ENCODE results near the gene PSMA5.
"Not testable (repeated sequence)": the region's sequence is repeated elsewhere in the genome, so short reads cannot be mapped to it uniquely, and the experiment has no call there.

Gene PSMA5

GRCh38 chr1:109392037-109392787 is 34.0 kb downstream of the PSMA5 start:
- no peak for DNase-seq (ENCODE audit: low spot score)

GRCh38 chr1:109391626-109392025 is 34.6 kb downstream of the PSMA5 start:
- no peak for DNase-seq (ENCODE audit: low spot score)

GRCh38 chr1:109391157-109391556 is 35.1 kb downstream of the PSMA5 start:
- no peak for DNase-seq (ENCODE audit: low spot score)

- no peak for DNase-seq (ENCODE audit: low spot score)
Measured at GRCh38 chr1:109389638-109390341, 36.5 kb downstream of the PSMA5 start.

GRCh38 chr1:109388884-109389637 is 37.2 kb downstream of the PSMA5 start:
- DNase-seq (ENCODE audit: low spot score) = no peak

- no peak for DNase-seq (ENCODE audit: low spot score)
Measured at GRCh38 chr1:109388208-109388711, 38.0 kb downstream of the PSMA5 start.

GRCh38 chr1:109386054-109386717 is 40.1 kb downstream of the PSMA5 start:
- DNase-seq (ENCODE audit: low spot score) = no peak

- no peak for DNase-seq (ENCODE audit: low spot score)
Measured at GRCh38 chr1:109385417-109385816, 40.8 kb downstream of the PSMA5 start.

GRCh38 chr1:109383854-109384253 is 42.4 kb downstream of the PSMA5 start:
- DNase-seq (ENCODE audit: low spot score) = no peak

GRCh38 chr1:109383087-109383779 is 43.0 kb downstream of the PSMA5 start:
- DNase-seq (ENCODE audit: low spot score) = no peak

- DNase-seq (ENCODE audit: low spot score) = no peak
Measured at GRCh38 chr1:109381573-109381972, 44.7 kb downstream of the PSMA5 start.

- no peak for DNase-seq (ENCODE audit: low spot score)
Measured at GRCh38 chr1:109379907-109380306, 46.3 kb downstream of the PSMA5 start.

GRCh38 chr1:109379422-109379821 is 46.8 kb downstream of the PSMA5 start:
- no peak for DNase-seq (ENCODE audit: low spot score)

GRCh38 chr1:109377698-109378097 is 48.5 kb downstream of the PSMA5 start:
- DNase-seq (ENCODE audit: low spot score) = no peak

GRCh38 chr1:109373696-109374095 is 52.6 kb downstream of the PSMA5 start:
- DNase-seq (ENCODE audit: low spot score) = not testable (repeated sequence)

GRCh38 chr1:109373126-109373525 is 53.1 kb downstream of the PSMA5 start:
- DNase-seq (ENCODE audit: low spot score) = no peak

GRCh38 chr1:109372281-109372680 is 54.0 kb downstream of the PSMA5 start:
- DNase-seq (ENCODE audit: low spot score) = no peak

- DNase-seq (ENCODE audit: low spot score) = no peak
Measured at GRCh38 chr1:109371341-109371739, 54.9 kb downstream of the PSMA5 start.

- DNase-seq (ENCODE audit: low spot score) = no peak
Measured at GRCh38 chr1:109370712-109371340, 55.4 kb downstream of the PSMA5 start.

GRCh38 chr1:109369167-109369746 is 57.0 kb downstream of the PSMA5 start:
- DNase-seq (ENCODE audit: low spot score) = no peak

- no peak for DNase-seq (ENCODE audit: low spot score)
Measured at GRCh38 chr1:109368464-109368863, 57.8 kb downstream of the PSMA5 start.

Measured in hematopoietic multipotent progenitor cell treated with erythropoietin and hydrocortisone succinate and interleukin-3 and kit ligand, for 17 days (in vitro differentiated cells).